HG02852 (cell line): Measurements from ENCODE around the gene GRAP2.
"Not testable (repeated sequence)": the region's sequence is repeated elsewhere in the genome, so short reads cannot be mapped to it uniquely, and the experiment has no call there.

Source experiments
- ATAC-seq: cut with Tn5 transposase; IDR thresholded peaks from one replicate; pipeline ENCODE4 v1.9.1; 2021; ENCODE audit warnings: mild to moderate bottlenecking, moderate library complexity; ENCODE audit not compliant: unreplicated experiment

GRAP2 gene

DNA sequence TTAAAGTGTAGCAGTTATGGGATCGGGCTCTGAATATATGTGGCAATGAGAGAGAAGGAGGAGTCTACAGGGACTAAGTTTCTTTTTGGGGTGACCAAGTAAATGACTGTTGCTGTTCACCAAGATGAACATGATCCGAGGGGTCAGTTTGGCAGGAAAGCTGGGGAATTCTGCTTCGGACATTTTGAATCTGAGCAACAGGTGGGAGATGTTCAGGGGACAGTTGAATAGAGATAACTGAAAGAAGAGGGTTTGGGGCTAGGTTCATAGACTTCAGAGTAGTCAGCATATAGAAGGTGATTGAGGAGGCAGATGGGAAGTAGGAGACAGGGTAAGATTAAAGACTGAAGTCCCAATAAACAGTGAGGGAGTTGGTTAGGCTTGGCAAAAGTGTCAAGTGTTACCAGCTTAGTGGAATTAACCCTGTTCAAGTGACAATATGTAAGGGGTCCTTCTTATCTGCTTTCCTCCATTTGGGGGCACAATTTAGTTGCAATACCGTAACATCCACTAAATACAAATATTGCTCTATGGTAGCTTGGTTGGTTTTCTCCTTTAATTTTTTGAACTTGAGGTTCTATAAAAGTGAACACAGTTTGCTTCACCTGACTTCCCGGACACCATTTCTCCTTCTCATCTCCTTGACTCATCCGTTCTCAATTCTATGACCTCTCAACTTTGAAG lies 4.4 kb upstream of the GRAP2 start:
- ATAC-seq: no peak

DNA sequence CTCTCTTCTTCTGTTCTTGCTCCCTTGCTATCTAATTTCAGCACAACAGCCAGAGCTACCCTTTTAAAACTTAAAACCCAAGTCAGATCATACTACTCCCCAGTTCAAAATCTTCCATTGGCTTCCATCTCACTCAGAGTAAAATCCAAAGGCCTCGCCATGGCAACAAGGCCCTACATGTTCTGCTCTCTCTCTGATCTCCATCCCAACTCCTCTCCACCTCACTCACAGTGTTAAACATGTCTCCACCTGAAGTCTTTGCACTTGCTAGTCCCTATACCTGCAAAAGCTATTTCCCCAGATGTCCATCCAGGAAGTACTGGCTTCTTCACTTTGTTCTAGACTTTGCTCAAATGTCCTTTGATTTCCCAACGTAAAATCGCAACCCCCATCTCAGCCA lies 3.0 kb upstream of the GRAP2 start:
- no peak for ATAC-seq

DNA sequence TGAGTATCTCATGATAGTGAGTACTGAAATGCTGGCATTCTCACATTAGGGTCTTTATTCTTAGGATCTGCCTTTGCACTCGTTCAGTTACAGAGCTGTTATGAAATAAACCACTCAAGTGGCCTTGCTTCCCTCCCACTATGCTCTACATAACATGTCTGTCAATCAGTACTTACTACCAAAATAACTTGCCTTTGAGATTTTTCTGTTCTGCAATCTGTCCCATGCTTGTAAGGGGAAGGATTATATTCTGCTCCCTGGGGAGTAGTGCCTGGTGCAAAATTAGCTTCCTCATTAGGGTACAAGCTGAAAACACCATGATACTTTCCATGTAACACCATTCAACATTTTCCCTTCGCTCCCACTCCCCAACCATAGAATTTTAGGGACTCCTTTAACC lies 1.9 kb upstream of the GRAP2 start:
- no peak for ATAC-seq

DNA sequence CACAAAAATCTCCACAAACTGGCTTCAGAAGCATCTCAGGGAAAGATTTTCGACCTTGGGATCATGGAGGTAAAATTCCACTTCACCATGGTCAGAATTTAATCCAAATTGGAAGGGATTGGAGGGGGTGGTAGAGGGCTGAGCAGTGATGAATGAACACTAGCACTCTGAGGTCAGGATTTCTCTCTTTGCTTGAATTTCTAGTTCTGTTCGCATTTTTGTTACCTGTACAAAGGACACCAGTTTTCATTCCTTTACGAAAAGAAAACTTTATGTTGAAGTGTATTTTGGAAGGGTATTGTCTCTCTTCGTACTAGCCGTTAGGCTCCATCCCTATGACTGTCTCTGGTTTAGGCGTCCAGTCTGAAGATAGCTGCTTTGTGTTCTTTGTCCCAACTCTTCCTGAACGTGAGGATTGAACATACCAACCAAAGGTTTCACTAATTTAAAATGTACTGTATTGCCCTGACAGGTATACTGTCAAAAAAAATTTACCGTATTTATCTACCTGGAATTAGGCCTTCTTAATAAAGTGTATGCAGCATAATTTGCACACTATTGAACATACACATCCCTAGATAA lies 772 bp downstream of the GRAP2 start:
- ATAC-seq: no peak

DNA sequence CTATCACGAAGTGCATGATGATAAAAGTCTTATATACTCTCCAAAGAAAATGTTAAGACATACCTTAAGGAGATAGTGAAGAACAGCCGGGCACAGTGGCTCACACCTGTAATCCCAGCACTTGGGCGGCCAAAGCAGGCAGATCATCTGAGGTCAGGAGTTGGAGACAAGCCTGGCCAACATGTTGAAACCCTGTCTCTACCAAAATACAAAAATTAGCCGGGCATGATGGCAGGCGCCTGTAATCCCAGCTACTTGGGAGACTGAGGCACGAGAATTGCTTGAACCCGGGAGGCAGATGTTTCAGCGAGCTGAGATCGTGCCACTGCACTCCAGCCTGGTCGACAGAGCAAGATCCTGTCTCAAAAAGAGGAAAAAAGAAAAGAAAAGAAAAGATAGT lies 3.1 kb downstream of the GRAP2 start:
- ATAC-seq: not testable (repeated sequence)

DNA sequence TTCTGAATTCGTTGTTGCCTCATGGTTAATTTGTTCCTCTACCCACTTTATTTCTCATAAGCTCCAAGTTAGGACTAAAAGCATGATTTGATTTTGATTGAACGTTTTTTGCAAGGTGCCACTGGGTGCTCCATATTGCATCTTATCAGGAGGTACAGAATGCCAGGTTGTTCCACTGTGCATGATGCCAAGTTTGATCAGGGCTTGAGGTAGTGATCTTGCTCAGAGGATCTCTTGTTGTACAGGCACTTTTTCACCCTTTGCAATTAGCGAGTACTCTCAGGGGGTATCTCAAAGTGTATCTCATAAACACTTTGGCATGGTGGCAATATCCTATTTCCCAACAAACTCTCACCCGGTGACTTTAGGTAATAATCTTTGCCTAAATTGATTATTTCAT lies 4.0 kb downstream of the GRAP2 start:
- no peak for ATAC-seq

DNA sequence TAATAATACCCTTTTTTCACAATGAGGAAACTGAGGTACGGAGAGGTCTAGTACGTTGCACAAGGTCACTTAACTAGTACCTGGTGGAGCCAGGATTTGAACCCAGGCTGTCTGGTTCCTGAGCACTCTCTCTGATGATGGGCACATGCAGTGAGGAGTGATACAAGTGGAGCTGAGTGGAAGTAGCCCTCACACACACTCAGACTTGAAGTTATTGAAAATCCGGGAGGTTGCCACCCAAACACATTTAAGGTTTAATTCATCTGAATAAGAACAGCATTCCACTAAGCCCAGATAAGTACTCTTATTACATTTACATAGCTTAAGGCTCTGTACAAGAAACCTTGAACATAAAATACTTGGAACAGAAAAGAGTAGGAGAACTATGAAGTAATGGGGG lies 4.8 kb downstream of the GRAP2 start:
- ATAC-seq: no peak

DNA sequence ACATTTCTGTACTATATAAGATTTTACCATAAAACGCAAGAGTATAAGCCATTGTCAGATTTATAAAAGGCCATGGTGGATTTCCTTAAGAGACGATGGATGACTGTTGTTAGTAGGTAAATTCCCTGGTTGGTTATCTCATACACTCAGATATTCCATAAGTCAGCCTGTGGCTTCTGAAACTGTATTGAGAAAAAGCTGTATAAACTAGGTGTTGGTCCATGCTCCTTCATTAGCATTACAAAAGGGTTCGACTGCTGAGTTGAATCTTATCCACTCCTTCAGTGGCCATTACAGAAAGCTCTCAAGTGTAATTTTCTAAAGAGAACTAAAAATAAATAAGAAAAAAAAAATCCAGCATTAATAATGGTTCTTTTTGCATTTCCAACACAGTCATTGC lies 5.3 kb downstream of the GRAP2 start:
- ATAC-seq: no peak

DNA sequence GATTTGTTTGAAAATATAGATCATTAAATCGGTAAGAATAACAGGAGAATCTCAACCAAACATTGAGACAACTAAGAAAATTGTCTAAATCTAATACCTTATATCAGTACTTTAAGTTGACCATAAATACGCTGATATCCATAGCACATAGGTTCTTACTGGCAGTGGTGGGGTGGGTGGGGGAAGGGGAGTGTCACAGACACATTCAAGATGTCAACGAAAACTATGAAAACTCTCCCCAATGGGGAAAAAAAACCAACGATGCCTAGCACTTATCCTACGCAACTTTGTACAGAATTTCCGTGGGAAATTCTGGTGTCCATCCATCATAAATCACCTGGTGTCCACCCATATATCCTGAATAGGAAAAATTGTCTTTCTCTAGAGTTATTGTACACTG lies 6.2 kb downstream of the GRAP2 start:
- ATAC-seq: no peak

DNA sequence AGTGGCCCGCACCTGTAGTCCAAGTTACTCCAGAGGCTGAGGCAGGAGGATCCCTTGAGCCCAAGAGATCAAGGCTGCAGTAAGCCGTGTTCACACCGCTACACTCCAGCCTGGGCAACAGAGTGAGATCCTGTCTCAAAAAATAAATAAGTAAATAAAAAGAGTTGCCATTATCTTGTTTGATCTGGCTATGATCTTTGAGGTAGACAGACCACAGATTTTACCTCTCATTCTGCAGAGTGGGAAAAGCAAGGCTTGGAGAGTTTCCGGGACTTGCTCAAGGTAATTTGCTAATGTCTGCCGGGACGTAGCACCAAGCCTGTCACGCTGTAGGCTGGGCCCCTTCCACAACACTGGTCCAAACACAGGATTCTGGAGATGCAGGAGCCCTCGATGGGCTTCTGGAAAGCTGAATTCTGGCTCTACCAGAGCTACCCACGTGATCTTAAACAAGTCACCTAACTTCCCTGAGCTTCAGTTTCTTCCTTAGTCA lies 6.8 kb downstream of the GRAP2 start:
- no peak for ATAC-seq

DNA sequence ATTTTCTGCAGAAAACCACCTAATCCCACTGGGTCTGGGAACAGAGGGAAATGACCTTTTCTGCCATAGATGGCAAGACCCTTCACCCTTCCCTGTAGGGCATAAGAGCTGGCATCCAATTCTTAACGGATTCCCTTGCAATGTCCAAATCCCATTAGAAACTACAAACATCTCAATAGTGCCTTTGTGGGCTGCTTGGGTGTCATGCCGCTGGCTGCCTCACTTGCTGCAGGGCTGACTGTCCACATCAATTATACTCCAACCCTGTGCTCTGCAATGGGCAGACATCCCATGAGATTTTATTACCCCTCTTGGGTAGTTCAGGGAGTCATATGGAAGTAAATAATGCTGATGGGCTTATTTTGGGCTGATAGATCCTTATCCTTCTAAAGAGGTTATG lies 7.3 kb downstream of the GRAP2 start:
- ATAC-seq: no peak

DNA sequence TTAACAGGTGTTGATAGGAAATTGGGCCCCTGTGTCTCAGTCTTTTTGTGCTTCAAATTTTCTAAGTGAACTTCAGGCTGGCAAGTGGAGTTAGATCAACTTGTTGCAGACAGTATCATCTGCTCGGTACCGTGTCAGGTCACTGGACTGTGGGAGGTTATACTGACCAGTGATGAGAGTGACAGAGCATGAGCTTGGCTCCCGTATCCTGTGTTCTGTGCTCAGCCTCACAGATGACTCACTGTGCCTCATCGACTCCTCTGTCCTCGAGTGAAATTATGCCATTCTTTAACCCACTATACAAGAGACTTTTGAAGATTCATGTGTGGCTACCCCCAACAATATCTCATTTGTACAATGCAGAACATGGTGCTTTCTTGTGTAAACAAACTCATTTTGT lies 7.9 kb downstream of the GRAP2 start:
- no peak for ATAC-seq

DNA sequence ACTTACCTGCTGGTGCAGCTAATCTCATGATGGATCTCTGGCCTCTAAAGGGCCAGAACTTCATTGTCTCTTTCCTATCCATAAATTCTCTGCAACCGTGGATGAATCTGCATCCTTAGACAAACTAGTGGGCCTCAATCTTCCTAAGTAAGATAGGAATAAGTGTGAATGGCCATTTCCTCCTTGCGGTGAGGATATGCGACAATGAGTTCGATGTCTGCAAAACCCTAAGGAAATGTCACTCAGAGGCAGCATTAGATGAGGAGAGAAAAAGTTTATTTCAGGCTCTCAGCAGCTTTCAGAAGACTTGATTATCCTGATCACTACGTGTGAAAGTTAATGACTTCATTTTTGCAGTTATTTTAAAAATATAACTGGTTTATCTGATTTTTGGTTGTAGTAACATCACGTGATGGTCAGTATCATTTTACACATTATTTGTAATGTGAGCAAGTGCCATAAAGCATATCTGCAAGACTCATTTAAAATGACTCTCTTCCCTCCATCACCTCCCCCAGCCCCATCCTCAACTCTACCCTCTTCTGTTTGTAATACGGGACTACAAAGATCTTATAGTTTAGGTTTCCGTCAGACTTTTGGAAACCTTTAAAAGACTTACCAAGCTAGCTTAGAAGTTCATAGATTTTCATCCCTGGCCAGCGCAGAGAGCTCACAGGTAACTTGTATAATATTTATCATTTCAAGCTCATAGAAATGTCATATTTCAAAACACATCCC lies 10.2 kb downstream of the GRAP2 start:
- no peak for ATAC-seq

DNA sequence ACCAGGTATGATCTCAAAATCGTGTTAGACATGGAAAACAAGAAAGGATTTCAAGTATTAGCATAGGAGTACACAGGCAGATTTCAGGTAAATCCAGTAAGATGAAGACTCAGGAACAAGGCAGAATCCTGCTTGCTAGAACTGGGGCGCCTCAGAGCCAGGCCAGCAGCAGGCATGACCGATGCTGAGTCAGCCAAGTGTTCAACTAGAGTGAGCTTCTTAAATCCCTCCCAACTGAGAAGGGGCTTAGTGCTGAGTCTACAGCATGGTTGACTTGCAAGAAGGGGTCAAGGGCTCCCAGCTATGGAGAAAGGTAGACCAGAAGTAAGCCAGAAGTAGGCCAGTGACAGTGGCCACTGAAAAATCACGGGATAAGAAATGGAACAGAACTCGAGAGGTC lies 12.4 kb downstream of the GRAP2 start:
- no peak for ATAC-seq

DNA sequence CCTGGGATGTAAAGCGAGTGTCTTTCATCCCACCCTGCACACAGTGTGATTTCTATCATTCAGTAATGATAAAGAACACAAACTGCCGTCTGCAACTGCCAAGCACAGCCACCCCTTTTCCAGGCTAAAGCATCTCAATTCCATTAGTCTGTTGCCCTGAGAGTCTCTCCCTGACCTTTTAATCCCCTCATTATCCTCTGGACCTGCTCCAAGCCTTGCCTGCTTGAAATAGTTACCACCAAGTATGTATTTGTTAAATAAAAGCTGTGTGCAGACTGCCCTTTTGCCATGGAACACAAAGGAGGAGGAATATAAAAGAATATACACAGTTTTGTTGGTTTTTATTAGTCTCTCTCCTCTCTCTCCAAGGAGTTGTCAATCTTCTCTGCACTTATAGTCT lies 13.0 kb downstream of the GRAP2 start:
- no peak for ATAC-seq

DNA sequence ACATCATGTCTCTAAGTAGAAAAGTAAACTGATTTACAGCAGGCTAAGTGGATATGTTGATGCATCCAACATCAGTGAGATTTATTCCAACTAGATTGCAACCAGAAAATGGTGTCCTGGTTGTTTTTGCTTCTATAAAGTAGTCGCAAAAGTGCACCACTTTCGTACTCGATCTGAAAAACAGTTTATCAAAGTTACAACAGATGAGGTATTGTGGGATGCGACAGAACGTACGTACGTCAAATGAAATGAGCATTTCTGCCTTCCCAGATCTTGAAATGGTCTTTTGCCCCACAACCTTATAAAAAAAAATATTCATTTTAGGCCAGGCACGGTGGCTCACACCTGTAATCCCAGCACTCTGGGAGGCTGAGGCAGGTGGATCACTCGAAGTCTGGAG lies 13.7 kb downstream of the GRAP2 start:
- ATAC-seq: no peak

DNA sequence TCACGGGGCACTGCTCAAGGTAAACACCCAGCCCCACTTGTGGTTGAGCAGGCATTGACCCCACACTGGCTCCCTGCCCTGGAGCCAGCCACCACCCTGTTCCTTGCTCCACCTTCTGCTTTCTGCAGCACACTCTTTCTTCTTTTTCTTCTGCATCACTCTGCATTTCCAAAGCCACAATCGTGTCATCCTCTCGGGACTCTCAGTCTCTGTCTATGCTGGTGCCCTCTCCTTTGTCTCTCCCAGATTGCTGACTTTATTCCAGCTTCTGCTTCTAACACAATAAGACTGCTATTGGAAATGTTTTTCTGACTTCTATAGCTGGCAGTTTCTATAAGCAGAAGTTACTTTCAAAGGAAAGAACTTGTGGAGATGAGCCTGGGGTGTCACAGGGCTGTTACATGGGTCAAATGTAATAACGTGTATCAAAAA lies 14.4 kb downstream of the GRAP2 start:
- no peak for ATAC-seq

DNA sequence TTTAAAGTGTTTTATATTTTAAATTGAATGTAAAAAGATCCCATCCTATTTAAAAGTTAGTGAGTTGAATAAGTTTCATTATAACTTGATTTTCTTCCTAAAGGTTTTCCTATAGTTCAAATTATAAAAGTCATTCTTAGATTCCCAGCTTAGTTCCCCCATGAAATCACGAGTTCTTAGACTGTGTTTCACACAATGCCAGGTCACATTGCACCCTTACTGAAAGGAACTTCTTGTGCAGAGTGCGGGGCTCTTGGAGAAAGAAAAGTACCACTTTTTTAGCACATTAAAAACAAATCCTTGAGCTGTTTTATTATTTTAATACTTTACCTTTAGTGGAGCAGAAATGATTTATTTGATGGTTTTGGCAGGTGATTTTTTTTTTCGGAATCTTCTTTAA lies 15.6 kb downstream of the GRAP2 start:
- no peak for ATAC-seq

DNA sequence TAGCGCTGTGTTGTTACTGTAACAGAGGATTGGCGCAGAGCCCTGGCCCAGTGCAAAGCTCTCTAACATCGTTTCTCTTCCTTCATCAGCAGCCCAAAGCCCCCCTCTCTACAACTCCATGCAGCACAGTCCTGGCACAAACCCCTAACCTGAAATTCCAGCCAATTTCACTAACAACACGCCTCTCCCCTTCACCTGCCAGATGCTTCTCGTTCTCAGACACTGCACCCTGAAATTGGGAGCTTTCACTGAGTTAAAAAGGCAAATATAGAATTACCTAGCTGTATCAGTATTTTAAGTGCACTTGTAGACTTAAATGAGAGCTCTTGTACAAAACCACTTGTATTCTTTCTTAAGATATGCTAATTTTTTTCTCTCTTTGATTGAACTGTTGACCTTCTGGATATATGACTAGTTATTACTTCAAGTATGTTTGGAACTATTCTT lies 16.3 kb downstream of the GRAP2 start:
- no peak for ATAC-seq

DNA sequence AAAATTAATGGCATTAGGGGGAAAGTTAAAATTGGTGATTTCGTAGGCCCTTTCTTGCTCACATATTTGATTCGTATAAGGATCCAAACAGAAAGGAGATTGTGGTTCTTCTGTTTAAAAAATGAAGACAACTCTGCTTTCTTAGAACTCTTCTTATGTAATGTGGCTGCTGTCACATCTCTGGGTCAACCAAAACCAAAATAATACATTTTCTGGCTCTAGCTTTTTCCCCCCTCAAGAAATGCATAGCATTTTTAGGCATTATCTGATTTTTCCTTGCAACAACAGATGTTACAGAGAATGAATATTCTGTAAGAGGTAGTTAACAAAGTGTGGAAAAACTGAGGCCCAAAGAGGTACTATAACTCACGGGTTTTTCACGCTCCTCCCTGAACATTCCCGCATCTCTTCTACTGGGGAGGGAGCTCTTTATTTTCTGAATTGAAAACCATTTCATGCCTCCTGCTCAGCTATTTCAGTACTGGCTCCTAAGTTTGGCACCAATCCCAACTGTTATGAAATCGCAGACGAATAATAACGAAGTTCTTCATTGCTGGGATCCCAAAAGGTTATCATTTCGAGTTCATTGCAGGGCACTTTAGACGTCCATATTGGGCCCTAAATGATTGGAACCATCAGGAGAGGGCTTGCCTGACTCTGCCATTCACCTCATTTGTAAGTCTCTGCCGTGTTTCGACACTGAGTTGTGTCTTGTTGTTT lies 17.1 kb downstream of the GRAP2 start:
- ATAC-seq: no peak

DNA sequence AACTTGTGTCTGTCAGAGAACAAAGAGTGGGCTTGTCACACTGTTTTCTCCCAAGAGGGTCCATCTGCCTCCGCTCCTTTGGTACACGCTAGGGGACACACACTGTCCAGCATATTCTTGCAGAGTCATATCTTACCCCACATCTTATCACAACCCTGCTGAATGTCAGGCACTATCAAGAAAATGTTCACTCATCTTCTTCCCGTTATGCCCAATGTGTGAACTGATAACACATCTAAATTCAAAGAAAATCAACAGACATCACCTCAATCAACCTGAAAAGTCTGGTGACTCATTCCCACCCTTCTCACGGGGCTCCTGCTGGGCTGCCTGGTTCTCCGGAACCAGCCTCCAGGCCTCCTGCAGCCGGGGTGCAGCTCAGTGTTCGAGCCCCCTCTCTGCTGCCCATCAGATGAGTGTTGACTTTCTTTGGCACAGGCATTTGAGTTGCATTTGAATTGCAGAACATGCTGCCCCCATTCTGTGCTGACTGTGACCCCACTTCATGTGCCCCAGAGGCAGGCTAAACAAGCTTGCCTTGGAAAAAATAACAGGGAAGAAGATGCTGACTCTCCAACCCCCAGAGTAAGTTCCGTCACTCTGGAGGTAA lies 19.4 kb downstream of the GRAP2 start:
- no peak for ATAC-seq
